Frontal cortex (tissue), 4 donors: ENCODE data around the gene CFAP299. TPM values are rescaled to one million over a fixed set of nuclear protein-coding genes. Genes with fewer than 3 reads are reported as not detected.

Experiments used
- DNase-seq, 2 donors: peaks; one replicate each; pipeline ENCODE4 v3.0.0; 2012; ENCODE audit warnings: low spot score in 2 of 2
- FAIRE-seq: peaks from 2 replicates; lab custom pipeline; 2012; peaks lifted over from hg19 to GRCh38; lab: Jason Lieb, UNC
- total RNA-seq: library from RNA; depleted of rRNA; stranded (reverse); fragments of >200 nt; gene quantifications from one replicate; pipeline ENCODE4 v1.2.3, GENCODE V29; 2014
- donor health status: control.
- donor health status: control.
- donor health status: control.

The CFAP299 gene
- total RNA-seq, 1 donor from 2014 or later = 1.2 TPM

DNA sequence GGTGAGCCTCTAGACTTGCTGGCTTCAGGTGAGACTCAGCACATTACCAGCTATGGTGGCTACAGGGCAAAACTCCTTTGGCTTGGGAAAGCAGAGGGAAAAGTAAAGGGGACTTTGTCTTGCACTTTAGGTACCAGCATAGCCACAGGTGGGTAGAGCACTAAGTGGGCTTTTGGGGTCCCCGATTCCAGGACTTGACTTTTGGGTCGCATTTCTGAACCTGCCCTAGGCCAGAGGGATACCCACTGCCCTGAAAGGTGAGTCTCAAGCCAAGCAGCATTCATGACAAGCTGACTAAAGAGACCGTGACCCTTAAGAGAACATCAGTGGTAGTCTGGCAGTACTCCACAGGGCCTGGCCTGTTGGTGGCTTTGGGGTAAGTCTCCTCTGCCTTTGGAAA lies 224.8 kb downstream of the CFAP299 start:
- FAIRE-seq (no peak), DNase-seq (no peak)

DNA sequence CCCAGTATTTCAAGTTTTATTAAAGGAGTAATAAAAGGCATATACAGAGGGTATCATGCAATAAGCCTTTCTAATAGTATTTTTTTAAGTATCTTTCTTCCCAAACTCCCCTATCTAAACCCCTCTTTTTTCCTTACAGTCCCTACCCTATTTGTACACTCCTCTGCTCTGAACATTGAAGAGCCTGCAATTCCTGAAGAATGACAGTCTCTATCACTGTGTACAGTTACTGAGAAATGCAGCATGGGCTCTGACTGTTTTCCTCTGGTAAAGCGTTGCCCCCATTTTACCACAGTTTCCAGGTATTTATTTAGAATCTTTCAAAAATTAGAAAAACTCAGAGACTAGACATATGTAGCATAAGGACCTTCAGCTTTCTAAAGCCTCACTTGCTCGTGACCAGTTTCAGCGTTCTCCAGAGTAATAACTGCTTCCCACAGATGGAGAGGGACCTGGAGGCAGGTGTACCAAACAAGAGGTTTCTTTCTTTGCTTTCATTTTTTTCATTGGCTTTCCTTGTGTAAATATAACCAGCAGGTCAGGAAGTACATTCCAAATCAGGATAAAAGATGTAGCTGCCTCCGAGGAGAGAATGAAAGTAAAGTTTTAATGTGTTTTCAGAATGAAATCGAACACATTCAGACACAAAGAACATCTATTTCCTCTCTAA lies 230.8 kb downstream of the CFAP299 start:
- FAIRE-seq (no peak), DNase-seq (no peak)

- FAIRE-seq (no peak), DNase-seq (no peak)
Observed at GRCh38 chr4:80568891-80569290, 233.4 kb downstream of the CFAP299 start.

GRCh38 chr4:80576796-80577195 lies 241.3 kb downstream of the CFAP299 start:
- DNase-seq = no peak
- no peak for FAIRE-seq

- DNase-seq (no peak), FAIRE-seq (no peak)
Observed at GRCh38 chr4:80578001-80578400, 242.5 kb downstream of the CFAP299 start.

DNA sequence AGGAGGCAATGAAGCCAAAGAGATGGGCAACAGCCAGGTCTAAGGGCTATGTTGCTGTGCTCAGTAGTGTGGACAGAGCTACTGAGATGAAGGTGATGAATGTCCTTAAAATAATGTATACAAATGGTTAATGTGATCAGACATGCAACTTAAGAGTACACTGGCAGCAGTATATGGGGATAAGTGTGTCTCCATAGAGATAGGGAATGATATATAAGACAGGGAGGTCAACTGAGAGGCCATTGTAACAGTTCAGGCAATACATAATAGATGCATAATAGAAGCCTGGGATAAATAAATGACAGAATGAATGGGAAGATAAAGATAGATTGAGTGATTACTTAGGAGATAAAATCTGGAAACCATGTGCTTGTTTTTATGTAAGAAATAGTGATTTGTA lies 250.0 kb downstream of the CFAP299 start:
- no peak for DNase-seq
- no peak for FAIRE-seq

DNA sequence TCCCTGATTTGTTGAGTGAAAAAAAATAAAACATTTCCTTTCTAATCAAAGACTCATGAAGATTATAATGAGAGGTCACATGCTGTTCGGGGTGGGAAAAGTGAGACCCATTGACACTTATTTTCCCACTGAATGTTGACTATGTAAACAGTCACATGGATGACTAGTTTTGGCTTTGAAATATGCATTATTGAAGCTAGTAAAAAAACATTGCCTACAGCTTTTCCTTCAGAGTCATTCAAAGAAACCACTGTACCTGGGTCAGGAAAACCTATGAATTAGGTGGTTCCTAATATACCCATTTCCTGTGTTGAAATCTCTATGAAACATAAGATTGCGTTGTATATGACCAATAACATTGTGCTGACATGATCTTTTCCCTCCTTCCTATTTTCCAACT lies 251.2 kb downstream of the CFAP299 start:
- no peak for FAIRE-seq
- DNase-seq = no peak

DNA sequence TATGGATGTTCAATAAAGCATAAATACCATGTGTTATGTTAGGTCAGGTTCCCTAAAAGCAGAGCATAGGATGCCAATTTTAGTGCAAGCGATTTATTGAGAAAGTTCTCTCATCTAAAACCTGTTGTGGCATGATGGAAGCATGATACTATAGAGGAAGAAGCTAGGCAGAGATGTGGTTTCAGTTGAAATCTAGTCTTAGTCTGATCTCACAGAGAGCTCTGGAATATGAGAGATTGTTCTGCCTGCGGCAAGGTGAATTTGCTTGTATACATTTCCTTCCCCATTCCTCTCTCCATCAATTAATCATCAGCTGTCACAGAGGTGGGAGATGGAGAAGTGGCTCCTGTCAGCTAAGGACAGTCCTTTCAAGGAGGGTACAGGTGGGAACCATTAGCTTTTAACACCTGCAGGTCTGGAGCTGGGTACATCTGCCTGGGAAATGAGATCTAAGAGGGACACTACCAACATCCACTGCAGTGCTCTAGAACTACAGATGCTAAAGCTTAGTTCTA lies 252.4 kb downstream of the CFAP299 start:
- FAIRE-seq = no peak
- DNase-seq = no peak

DNA sequence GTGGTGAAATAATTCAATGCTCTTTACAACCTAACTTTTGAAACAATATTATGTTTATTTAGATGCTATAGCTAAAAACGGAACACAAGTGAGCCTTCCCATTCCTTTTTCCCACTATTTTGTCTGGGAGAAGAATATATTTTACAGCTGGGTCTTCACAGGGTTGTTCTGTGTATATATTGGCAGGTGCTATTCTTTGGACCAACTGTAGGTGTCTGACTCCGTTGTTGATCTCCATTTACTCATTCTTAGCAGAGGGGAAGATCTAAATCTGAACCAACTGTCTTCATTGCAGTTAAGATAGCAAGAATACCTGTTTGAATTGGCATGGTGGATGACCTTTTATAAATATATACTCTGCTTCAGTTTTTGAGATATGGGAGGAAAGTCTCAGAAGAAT lies 257.4 kb downstream of the CFAP299 start:
- DNase-seq (no peak), FAIRE-seq (no peak)

- FAIRE-seq = no peak
- DNase-seq = no peak
Observed at GRCh38 chr4:80594701-80595100, 259.2 kb downstream of the CFAP299 start.

DNA sequence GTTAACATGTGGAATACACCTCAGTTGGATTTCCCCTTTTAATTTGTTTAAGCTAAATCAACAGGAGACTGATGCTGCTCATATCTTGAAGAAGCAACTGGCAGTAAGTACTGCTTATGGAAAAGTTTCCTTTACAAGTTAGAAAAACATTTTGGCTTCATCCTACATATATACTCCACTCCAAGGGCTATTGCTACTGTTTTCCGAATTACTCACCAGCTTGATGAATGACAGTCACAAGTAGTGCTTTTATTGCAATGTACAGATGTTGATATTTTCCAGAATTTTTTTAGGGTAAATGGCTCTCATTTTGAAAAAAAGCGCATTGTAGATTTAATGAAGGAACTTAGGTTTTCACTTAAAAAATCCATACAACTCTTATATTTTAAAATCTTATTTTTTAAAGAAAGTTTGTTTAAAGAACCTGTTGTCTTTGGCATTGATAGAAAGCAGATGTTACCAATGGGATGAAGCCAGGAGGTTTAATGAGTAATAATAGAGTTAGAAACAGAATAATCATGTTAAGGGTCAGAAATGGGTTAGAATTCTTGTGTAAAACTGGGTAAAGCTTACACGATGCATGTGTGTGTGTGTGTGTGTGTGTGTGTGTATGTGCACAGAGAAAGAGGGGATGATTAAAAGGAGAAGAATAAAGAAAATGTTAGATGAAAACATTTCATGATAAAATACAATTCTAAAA lies 272.9 kb downstream of the CFAP299 start:
- DNase-seq = no peak
- FAIRE-seq = no peak

DNA sequence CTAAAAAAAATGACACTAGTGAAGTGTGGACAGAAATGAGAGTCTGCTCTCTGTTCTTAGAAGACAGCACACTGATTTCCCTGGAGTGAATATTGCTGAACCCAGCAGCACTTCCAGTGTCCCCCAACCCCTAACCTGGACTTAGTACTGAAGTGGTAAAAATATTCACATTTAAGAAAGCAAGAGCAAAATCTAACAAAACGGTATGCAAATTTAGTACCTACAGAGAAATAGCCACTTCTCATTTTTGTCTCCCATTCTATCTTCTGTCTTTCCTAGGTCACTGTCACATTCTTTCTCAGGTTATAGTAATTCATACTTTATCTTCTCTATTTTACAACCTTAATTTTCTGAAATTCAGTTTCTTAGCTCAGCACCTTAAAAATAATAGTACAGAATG lies 274.7 kb downstream of the CFAP299 start:
- FAIRE-seq = no peak

DNA sequence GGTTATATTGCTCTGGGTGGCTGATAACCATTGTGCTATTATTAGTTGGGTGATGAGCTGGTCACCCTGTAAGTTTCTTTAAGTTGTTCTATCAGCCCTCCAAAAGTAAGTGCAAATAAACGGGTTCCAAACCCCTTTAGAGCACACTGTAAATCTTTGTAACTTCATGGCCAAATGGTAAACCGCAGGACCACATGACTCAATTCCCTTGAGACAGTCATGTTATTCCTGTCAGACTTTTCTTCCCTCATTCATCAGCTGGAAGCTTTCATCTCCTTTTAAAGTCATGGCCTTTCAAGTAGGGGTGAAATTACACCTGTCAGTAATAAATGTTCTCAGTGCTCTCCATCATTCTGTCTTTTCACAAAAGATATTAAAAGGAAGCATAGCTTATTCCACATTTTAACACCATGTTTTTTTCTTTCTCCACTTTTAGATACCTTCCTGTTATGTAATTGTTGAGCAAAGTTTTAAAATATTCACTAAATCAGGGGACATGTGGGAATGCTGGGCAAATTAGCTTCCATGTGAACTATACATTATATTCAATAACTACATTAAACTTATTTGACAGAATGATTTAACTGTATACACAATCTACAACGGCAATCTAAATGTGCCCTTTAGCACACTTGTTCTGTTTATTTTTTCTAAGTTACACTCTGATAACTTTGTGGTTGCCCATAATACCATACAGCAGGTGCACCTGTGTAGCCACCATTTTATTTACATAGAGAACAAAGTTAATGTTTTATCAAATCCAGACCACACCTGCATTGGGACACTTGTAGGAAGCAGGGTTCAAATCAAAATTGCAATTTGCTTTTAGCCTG lies 275.5 kb downstream of the CFAP299 start:
- no peak for FAIRE-seq
- no peak for DNase-seq

More for the DNA sequence above, 274.7 kb downstream of the CFAP299 start:
- DNase-seq = no peak

DNA sequence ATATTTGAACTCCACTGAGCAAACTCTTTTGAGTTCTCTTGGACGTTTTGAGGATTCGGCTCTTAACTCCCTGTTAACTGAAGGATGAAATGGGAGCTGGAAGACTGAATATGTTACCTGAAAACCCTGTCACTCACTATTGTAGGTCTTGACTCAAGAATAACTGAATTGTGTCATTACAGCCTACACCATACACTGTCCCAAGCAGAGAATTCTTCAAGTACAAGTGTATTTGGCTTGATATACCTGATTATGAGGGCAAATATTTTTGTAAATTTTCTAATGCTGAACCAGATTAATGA lies 276.1 kb downstream of the CFAP299 start:
- no peak for DNase-seq
- no peak for FAIRE-seq

GRCh38 chr4:80613470-80613869 lies 277.9 kb downstream of the CFAP299 start:
- FAIRE-seq (no peak), DNase-seq (no peak)

- DNase-seq (no peak), FAIRE-seq (no peak)
Observed at GRCh38 chr4:80614319-80614718, 278.8 kb downstream of the CFAP299 start.

- DNase-seq = no peak
- no peak for FAIRE-seq
Observed at GRCh38 chr4:80615099-80615498, 279.6 kb downstream of the CFAP299 start.

GRCh38 chr4:80619070-80619674 lies 283.6 kb downstream of the CFAP299 start:
- no peak for FAIRE-seq
- no peak for DNase-seq

DNA sequence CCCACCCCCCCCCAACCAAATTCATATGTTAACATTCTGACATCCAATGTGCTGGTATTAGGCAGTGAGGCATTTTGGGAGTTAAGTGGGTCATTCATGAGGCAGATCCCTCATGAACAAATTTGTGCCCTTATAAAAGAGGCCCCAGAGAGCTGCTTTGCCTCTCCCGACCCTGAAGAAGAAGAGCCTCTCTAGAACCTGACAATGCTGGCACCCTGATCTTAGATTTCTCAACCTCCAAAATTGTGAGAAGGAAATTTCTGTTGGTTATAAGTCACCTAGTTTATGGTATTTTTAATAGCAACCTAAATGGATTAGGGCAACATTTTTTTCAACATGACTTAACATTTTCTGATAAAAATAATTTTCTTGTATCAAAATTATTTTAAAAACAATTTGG lies 296.3 kb downstream of the CFAP299 start:
- FAIRE-seq (no peak), DNase-seq (no peak)

GRCh38 chr4:80637190-80637589 lies 301.7 kb downstream of the CFAP299 start:
- DNase-seq = no peak
- FAIRE-seq = no peak
